PC-9 (cell line): Measurements from ENCODE around the gene G2E3. TPM values are rescaled to one million over a fixed set of nuclear protein-coding genes. Genes with fewer than 3 reads are reported as not detected.

Experiments
- BruUV-seq: library from RNA; stranded (reverse); fragments of 400-500 nt; replicated peaks from 2 replicates; lab custom pipeline; 2021; lab: Mats Ljungman, UMichigan
- CTCF ChIA-PET: fragments of 300-600 bp; sonication (Branson Sonifier 250); formaldehyde crosslinking; loops from one replicate; lab custom pipeline; 2022; ENCODE audit warnings: antibody characterized with exemption; lab: Charles Lee
- POLR2A ChIA-PET: fragments of 300-600 bp; sonication (Branson Sonifier 250); formaldehyde crosslinking; loops from one replicate; lab custom pipeline; 2022; ENCODE audit warnings: antibody characterized with exemption; ENCODE audit not compliant: unreplicated experiment; lab: Charles Lee
- DNase-seq, 2 experiments: peaks; one replicate each; pipeline versions ENCODE4 v3.0.0 to v3.0.0-alpha.2; 2015 to 2022; ENCODE audit warnings: mixed read lengths in 1 of 2
- H2AFZ ChIP-seq: fragments of 200-600 bp; sonication (generic); 2 replicates; pipeline ENCODE4 v1.8.1; 2017; ENCODE audit warnings: antibody characterized with exemption
- H3F3A ChIP-seq: fragments of 200-600 bp; sonication (generic); 2 replicates; pipeline ENCODE4 v1.8.1; 2017; ENCODE audit warnings: antibody characterized with exemption, mild to moderate bottlenecking, low read depth; ENCODE audit not compliant: insufficient read depth
- H3K27ac ChIP-seq: fragments of 200-600 bp; sonication (generic); 2 replicates; pipeline ENCODE4 v1.6.1; 2016; ENCODE audit warnings: mixed run types
- H3K27me3 ChIP-seq: fragments of 200-600 bp; sonication (generic); 2 replicates; pipeline ENCODE4 v1.6.1; 2016; ENCODE audit warnings: low read depth, mixed run types; ENCODE audit not compliant: insufficient read depth
- H3K36me3 ChIP-seq: fragments of 200-600 bp; sonication (generic); 2 replicates; pipeline ENCODE4 v1.6.1; 2016; ENCODE audit warnings: low read depth, mixed run types
- H3K4me1 ChIP-seq: fragments of 200-600 bp; sonication (generic); replicated peaks from 2 replicates; pipeline ENCODE4 v1.6.1; 2016; ENCODE audit warnings: mixed run types; ENCODE audit not compliant: insufficient read depth
- H3K4me2 ChIP-seq: fragments of 200-600 bp; sonication (generic); 2 replicates; pipeline ENCODE4 v1.6.1; 2017; ENCODE audit warnings: mixed run types
- H3K4me3 ChIP-seq: fragments of 200-600 bp; sonication (generic); 2 replicates; pipeline ENCODE4 v1.6.1; 2016; ENCODE audit warnings: mixed run types
- H3K79me2 ChIP-seq: fragments of 200-600 bp; sonication (generic); 2 replicates; pipeline ENCODE4 v1.6.1; 2017; ENCODE audit warnings: low read depth, mixed run types
- H3K9me2 ChIP-seq: fragments of 200-600 bp; sonication (generic); 2 replicates; pipeline ENCODE4 v1.8.1; 2017; ENCODE audit warnings: mild to moderate bottlenecking; ENCODE audit not compliant: insufficient read depth
- H3K9me3 ChIP-seq: fragments of 200-600 bp; sonication (generic); 2 replicates; pipeline ENCODE4 v1.8.1; 2016; ENCODE audit warnings: low read depth; ENCODE audit not compliant: insufficient read depth
- H4K20me1 ChIP-seq: fragments of 200-600 bp; sonication (generic); 2 replicates; pipeline ENCODE4 v1.8.1; 2017; ENCODE audit not compliant: insufficient read depth
- CTCF ChIP-seq: fragments of 200-600 bp; sonication (generic); conservative IDR thresholded peaks from 2 replicates; pipeline ENCODE4 v1.6.1; 2017; ENCODE audit warnings: mixed run types, antibody characterized with exemption, mild to moderate bottlenecking, moderate library complexity
- EZH2 ChIP-seq: fragments of 200-600 bp; sonication (generic); IDR thresholded peaks from 2 replicates; pipeline ENCODE4 v1.8.0; 2017; ENCODE audit warnings: antibody characterized with exemption, low read depth
- intact Hi-C: fragments of 100-400 bp; cut with micrococcal nuclease; formaldehyde crosslinking; loops from one replicate; pipeline ENCODE4 v1.10.0; 2022; ENCODE audit not compliant: unreplicated experiment
- total RNA-seq: library from RNA; stranded (reverse); gene quantifications from 2 replicates; pipeline ENCODE4 v1.2.3, GENCODE V29; 2021

Gene G2E3
- total RNA-seq, 1 experiment from 2014 or later = 28.0 TPM

- Histone ChIP-seq H2AFZ (no peak overlapping the region), H3K4me3 (no peak overlapping the region), H3K79me2 (no peaks in the 10 kb centered on the region), H3K4me2 (no peak overlapping the region), H3K4me1 (no peaks in the 10 kb centered on the region), H3K9me2 (no peaks in the 10 kb centered on the region), H3F3A (no peaks in the 10 kb centered on the region), H3K9me3 (no peaks in the 10 kb centered on the region), H4K20me1 (no peaks in the 10 kb centered on the region), H3K27ac (no peak overlapping the region), H3K27me3 (no peaks in the 10 kb centered on the region), H3K36me3 (no peaks in the 10 kb centered on the region)
- ChIA-PET POLR2A (no interaction called here), CTCF (no interaction called here)
- intact Hi-C loops = no loop called here
- DNase-seq = no peak
- TF ChIP-seq EZH2 (no peak), CTCF (no peak)
- BruUV-seq = no TSS peak
Measured at GRCh38 chr14:30648471-30648870, 89.5 kb downstream of the G2E3 start.

- Histone ChIP-seq H3K4me3 (no peak overlapping the region), H3K9me3 (no peaks in the 10 kb centered on the region), H3K79me2 (no peaks in the 10 kb centered on the region), H3F3A (no peaks in the 10 kb centered on the region), H3K27me3 (no peaks in the 10 kb centered on the region), H2AFZ (no peak overlapping the region), H3K4me1 (no peaks in the 10 kb centered on the region), H3K9me2 (no peaks in the 10 kb centered on the region), H3K36me3 (0 out of 2 replicates have a peak, but pooled peaks cover 4% of the 10 kb centered on the region), H3K27ac (no peak overlapping the region), H4K20me1 (no peaks in the 10 kb centered on the region), H3K4me2 (no peak overlapping the region)
- intact Hi-C loops = loop anchor here (10.0 kb wide), 1 partner anchor 1603 kb away; no protein-coding TSS in a partner anchor
- no TSS peak for BruUV-seq
- TF ChIP-seq EZH2 = no peak
- no peak for TF ChIP-seq CTCF
- ChIA-PET POLR2A (no interaction called here), CTCF (no interaction called here)
- no peak for DNase-seq
Measured at GRCh38 chr14:30651937-30652336, 93.0 kb downstream of the G2E3 start.

- H3K9me2 ChIP-seq = no peaks in the 10 kb centered on the region
- H3K36me3 ChIP-seq = peaks cover 7% of the 10 kb centered on the region; the same call in 1 of the 2 replicates
- no peak overlapping the region for H2AFZ ChIP-seq
- ChIA-PET POLR2A (no interaction called here), CTCF (no interaction called here)
- H3K4me3 ChIP-seq = no peak overlapping the region
- H3K27ac ChIP-seq = no peak overlapping the region
- no peaks in the 10 kb centered on the region for H3K27me3 ChIP-seq
- TF ChIP-seq EZH2 = no peak
- no peak for TF ChIP-seq CTCF
- no peaks in the 10 kb centered on the region for H3K9me3 ChIP-seq
- no TSS peak for BruUV-seq
- H3F3A ChIP-seq = no peaks in the 10 kb centered on the region
- no peaks in the 10 kb centered on the region for H3K79me2 ChIP-seq
- DNase-seq = no peak
- H4K20me1 ChIP-seq = no peaks in the 10 kb centered on the region
- H3K4me1 ChIP-seq = no peaks in the 10 kb centered on the region
- intact Hi-C loops = loop anchor here (10.0 kb wide), 1 partner anchor 1600 kb away; no protein-coding TSS in a partner anchor
- no peak overlapping the region for H3K4me2 ChIP-seq
Measured at GRCh38 chr14:30655124-30655523, 96.2 kb downstream of the G2E3 start.
